Gastrocnemius medialis (tissue), 4 donors: ENCODE measurements around the gene NEIL3. TPM values are rescaled to one million over a fixed set of nuclear protein-coding genes. Genes with fewer than 3 reads are reported as not detected.

Experiments used
- ATAC-seq, 2 donors: fragments of 150-250 bp; one replicate each; pipeline ENCODE4 v1.9.1; 2016
- DNase-seq, 2 donors: peaks; one replicate each; pipeline ENCODE4 v3.0.0-alpha.2; 2019
- H3K27ac ChIP-seq, 4 donors: fragments of 200-600 bp; sonication (generic); 1 replicate in 1 of 4; 2 replicates in 3 of 4; pipeline ENCODE4 v1.5.1; 2016 to 2018; ENCODE audit warnings: mild to moderate bottlenecking in 2 of 4, moderate library complexity in 1 of 4
- H3K27me3 ChIP-seq, 3 donors: fragments of 200-600 bp; sonication (generic) in 2 of 3; 1 replicate in 1 of 3; 2 replicates in 2 of 3; pipeline versions ENCODE4 v1.5.1 to v1.6.0; 2016 to 2019; ENCODE audit warnings: mild to moderate bottlenecking in 1 of 3, moderate library complexity in 1 of 3
- H3K36me3 ChIP-seq, 2 donors: fragments of 200-600 bp; sonication (generic) in 1 of 2; one replicate each; pipeline ENCODE4 v1.5.1; 2017 to 2018
- H3K4me1 ChIP-seq, 2 donors: fragments of 200-600 bp; sonication (generic) in 1 of 2; one replicate each; pipeline ENCODE4 v1.5.1; 2016 to 2017; ENCODE audit warnings: mild to moderate bottlenecking in 2 of 2
- H3K4me3 ChIP-seq, 4 donors: fragments of 200-600 bp; sonication (generic) in 3 of 4; 1 replicate in 1 of 4; 2 replicates in 3 of 4; pipeline ENCODE4 v1.5.1; 2016 to 2019; ENCODE audit warnings: mild to moderate bottlenecking in 2 of 4
- H3K9me3 ChIP-seq, 3 donors: fragments of 200-600 bp; sonication (generic) in 2 of 3; 1 replicate in 1 of 3; 2 replicates in 2 of 3; pipeline ENCODE4 v1.5.1; 2016 to 2019
- POLR2A ChIP-seq, 2 donors: fragments of 450-650 bp; IDR thresholded peaks; one replicate each; pipeline ENCODE4 v1.6.1; 2017; ENCODE audit warnings: antibody characterized with exemption in 2 of 2, mild to moderate bottlenecking in 2 of 2, moderate library complexity in 2 of 2
- in situ Hi-C, 4 donors: fragments of 200-750 bp; cut with MboI; loops; one replicate each; pipeline versions ENCODE4 v1.15.0 to v1.8.0; 2017; ENCODE audit warnings: low sequenced_read_pairs in 4 of 4
- intact Hi-C: fragments of 100-400 bp; cut with DNase I; formaldehyde crosslinking; loops from one replicate; pipeline ENCODE4 v1.15.1; 2023; ENCODE audit warnings: low total_unique reads
- total RNA-seq, 4 donors: library from RNA; depleted of rRNA; stranded (reverse); fragments of >200 nt; gene quantifications; one replicate each; pipeline versions ENCODE4 v1.1.0 to v1.2.3, GENCODE V29; 2016
- TF ChIP-seq, protein P1 (sequence below), 5 experiments: fragments of 450-650 bp in 3 of 5; fragments of 200-600 bp in 2 of 5; sonication (generic) in 2 of 5; IDR thresholded peaks in 4 of 5; conservative IDR thresholded peaks in 1 of 5; 1 replicate in 4 of 5; 2 replicates in 1 of 5; pipeline ENCODE4 v1.5.1; 2016 to 2019; ENCODE audit warnings: antibody characterized with exemption in 5 of 5, mild to moderate bottlenecking in 3 of 5, moderate library complexity in 3 of 5

NEIL3 gene
- total RNA-seq, 4 donors from 2014 or later, result not detected

DNA sequence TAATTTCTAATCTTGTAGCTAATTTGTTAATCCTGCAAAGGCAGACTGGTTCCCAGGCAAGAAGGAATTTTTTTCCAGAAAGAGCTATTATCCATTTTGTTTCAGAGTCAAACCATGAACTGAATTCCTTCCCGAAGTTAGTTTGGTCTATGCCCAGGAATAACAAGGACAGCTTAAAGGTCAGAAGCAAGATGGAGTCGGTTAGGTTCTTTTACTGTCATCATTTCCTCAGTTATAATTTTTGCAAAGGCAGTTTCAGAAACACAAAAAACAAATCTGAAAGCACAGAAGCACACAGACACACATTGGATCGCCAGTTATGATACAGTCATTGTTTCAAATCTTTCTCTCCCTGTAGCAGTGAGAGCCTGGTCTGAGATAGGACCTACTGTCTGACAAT is 94.7 kb downstream of the NEIL3 start:
- Histone ChIP-seq H3K4me1 (no peaks in the 10 kb centered on the region), H3K9me3 (no peaks in the 10 kb centered on the region), H3K27me3 (no peaks in the 10 kb centered on the region), H3K4me3 (no peak overlapping the region), H3K27ac (no peak overlapping the region), H3K36me3 (no peaks in the 10 kb centered on the region)
- intact Hi-C loops (no loop called here), in situ Hi-C loops (no loop called here)
- ATAC-seq (no peak), DNase-seq (no peak)
- TF ChIP-seq, protein P1, sequence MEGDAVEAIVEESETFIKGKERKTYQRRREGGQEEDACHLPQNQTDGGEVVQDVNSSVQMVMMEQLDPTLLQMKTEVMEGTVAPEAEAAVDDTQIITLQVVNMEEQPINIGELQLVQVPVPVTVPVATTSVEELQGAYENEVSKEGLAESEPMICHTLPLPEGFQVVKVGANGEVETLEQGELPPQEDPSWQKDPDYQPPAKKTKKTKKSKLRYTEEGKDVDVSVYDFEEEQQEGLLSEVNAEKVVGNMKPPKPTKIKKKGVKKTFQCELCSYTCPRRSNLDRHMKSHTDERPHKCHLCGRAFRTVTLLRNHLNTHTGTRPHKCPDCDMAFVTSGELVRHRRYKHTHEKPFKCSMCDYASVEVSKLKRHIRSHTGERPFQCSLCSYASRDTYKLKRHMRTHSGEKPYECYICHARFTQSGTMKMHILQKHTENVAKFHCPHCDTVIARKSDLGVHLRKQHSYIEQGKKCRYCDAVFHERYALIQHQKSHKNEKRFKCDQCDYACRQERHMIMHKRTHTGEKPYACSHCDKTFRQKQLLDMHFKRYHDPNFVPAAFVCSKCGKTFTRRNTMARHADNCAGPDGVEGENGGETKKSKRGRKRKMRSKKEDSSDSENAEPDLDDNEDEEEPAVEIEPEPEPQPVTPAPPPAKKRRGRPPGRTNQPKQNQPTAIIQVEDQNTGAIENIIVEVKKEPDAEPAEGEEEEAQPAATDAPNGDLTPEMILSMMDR (IDR thresholded peaks at IDR 0.05 in 4 of 5, conservative IDR thresholded peaks at IDR 0.05 in 1 of 5), result no peak
- no peak for TF ChIP-seq POLR2A (IDR thresholded peaks at IDR 0.05)

GRCh38 chr4:177404986-177405385 is 95.3 kb downstream of the NEIL3 start:
- H3K27ac ChIP-seq, result no peak overlapping the region
- in situ Hi-C loops (no loop called here), intact Hi-C loops (no loop called here)
- H3K36me3 ChIP-seq, result no peaks in the 10 kb centered on the region
- no peaks in the 10 kb centered on the region for H3K27me3 ChIP-seq
- H3K4me3 ChIP-seq, result no peak overlapping the region
- DNase-seq (no peak), ATAC-seq (no peak)
- no peak for TF ChIP-seq POLR2A (IDR thresholded peaks at IDR 0.05)
- TF ChIP-seq, protein P1 (IDR thresholded peaks at IDR 0.05 in 4 of 5, conservative IDR thresholded peaks at IDR 0.05 in 1 of 5), result no peak
- no peaks in the 10 kb centered on the region for H3K9me3 ChIP-seq
- no peaks in the 10 kb centered on the region for H3K4me1 ChIP-seq

- Histone ChIP-seq H3K36me3 (no peaks in the 10 kb centered on the region), H3K9me3 (no peaks in the 10 kb centered on the region), H3K4me3 (no peak overlapping the region), H3K27me3 (no peaks in the 10 kb centered on the region), H3K27ac (no peak overlapping the region), H3K4me1 (no peaks in the 10 kb centered on the region)
- ATAC-seq, result no peak
- in situ Hi-C loops, result no loop called here
- no peak for DNase-seq
- TF ChIP-seq, protein P1 (IDR thresholded peaks at IDR 0.05 in 4 of 5, conservative IDR thresholded peaks at IDR 0.05 in 1 of 5), result no peak
- no peak for TF ChIP-seq POLR2A (IDR thresholded peaks at IDR 0.05)
- intact Hi-C loops, result no loop called here
Observed at GRCh38 chr4:177405508-177405907, 95.8 kb downstream of the NEIL3 start.

GRCh38 chr4:177408023-177408422 is 98.3 kb downstream of the NEIL3 start:
- no peak overlapping the region for H3K4me3 ChIP-seq
- H3K9me3 ChIP-seq, result no peaks in the 10 kb centered on the region
- H3K4me1 ChIP-seq, result no peaks in the 10 kb centered on the region
- DNase-seq (no peak), ATAC-seq (no peak)
- no peak for TF ChIP-seq POLR2A (IDR thresholded peaks at IDR 0.05)
- TF ChIP-seq, protein P1 (IDR thresholded peaks at IDR 0.05 in 4 of 5, conservative IDR thresholded peaks at IDR 0.05 in 1 of 5), result no peak
- no peak overlapping the region for H3K27ac ChIP-seq
- intact Hi-C loops (no loop called here), in situ Hi-C loops (no loop called here)
- no peaks in the 10 kb centered on the region for H3K27me3 ChIP-seq
- no peaks in the 10 kb centered on the region for H3K36me3 ChIP-seq

DNA sequence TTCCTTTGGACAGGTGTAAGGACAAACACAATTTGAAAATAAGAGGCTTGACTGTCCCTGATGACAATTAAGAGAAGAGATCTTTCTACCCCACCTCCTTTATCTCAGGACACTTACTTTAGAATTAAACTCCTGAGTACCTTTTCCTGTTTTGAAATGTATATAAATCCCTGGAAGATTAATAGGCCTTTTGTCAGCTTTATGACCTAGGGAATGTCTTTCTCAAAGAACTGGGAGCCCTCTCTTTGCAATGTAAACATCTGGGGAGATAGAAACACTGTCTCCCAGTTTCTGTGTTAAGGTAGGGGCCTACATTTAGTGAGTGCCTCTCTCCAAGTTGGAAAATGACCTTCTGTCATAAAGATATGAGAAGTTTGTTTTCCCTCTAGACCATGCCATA is 100.9 kb downstream of the NEIL3 start:
- ATAC-seq, result no peak
- DNase-seq, result no peak
- H3K9me3 ChIP-seq, result no peaks in the 10 kb centered on the region
- in situ Hi-C loops, result no loop called here
- no peaks in the 10 kb centered on the region for H3K27me3 ChIP-seq
- no peaks in the 10 kb centered on the region for H3K4me1 ChIP-seq
- no peak overlapping the region for H3K4me3 ChIP-seq
- TF ChIP-seq, protein P1 (IDR thresholded peaks at IDR 0.05 in 4 of 5, conservative IDR thresholded peaks at IDR 0.05 in 1 of 5), result no peak
- TF ChIP-seq POLR2A (IDR thresholded peaks at IDR 0.05), result no peak
- H3K36me3 ChIP-seq, result no peaks in the 10 kb centered on the region
- no peak overlapping the region for H3K27ac ChIP-seq
- intact Hi-C loops, result no loop called here
